SK-N-SH treated with all-trans-retinoic acid at 6 μM for 48 hours (cell line): ENCODE data around the gene TFPT.

Source experiments
- ARNTL ChIP-seq: fragments of 450-650 bp; formaldehyde crosslinking; IDR thresholded peaks from 2 replicates; pipeline ENCODE4 v1.5.0; 2020; ENCODE audit warnings: low read depth, mild to moderate bottlenecking, moderate library complexity, borderline replicate concordance
- CSDC2 ChIP-seq: fragments of 250-450 bp; sonication (Bioruptor Pico); IDR thresholded peaks from 2 replicates; pipeline ENCODE4 v1.5.0; 2020; ENCODE audit warnings: mild to moderate bottlenecking, moderate library complexity
- ZNF70 ChIP-seq: fragments of 450-650 bp; formaldehyde crosslinking; IDR thresholded peaks from 2 replicates; pipeline ENCODE4 v1.5.0; 2020; ENCODE audit warnings: mild to moderate bottlenecking, moderate library complexity
- TF ChIP-seq, protein P1 (sequence below): fragments of 250-450 bp; sonication (Bioruptor Pico); IDR thresholded peaks from 2 replicates; pipeline ENCODE4 v1.5.1; 2020; ENCODE audit warnings: low read depth, mild to moderate bottlenecking, moderate library complexity
- TF ChIP-seq, protein P2 (sequence below): fragments of 250-450 bp; sonication (Bioruptor Pico); IDR thresholded peaks from 2 replicates; pipeline ENCODE4 v1.8.0; 2020; ENCODE audit warnings: mild to moderate bottlenecking, moderate library complexity, borderline replicate concordance
- TF ChIP-seq, protein P3 (sequence below): fragments of 250-450 bp; sonication (Bioruptor Pico); IDR thresholded peaks from 2 replicates; pipeline ENCODE4 v1.5.0; 2020; ENCODE audit warnings: mild to moderate bottlenecking, moderate library complexity

DNA sequence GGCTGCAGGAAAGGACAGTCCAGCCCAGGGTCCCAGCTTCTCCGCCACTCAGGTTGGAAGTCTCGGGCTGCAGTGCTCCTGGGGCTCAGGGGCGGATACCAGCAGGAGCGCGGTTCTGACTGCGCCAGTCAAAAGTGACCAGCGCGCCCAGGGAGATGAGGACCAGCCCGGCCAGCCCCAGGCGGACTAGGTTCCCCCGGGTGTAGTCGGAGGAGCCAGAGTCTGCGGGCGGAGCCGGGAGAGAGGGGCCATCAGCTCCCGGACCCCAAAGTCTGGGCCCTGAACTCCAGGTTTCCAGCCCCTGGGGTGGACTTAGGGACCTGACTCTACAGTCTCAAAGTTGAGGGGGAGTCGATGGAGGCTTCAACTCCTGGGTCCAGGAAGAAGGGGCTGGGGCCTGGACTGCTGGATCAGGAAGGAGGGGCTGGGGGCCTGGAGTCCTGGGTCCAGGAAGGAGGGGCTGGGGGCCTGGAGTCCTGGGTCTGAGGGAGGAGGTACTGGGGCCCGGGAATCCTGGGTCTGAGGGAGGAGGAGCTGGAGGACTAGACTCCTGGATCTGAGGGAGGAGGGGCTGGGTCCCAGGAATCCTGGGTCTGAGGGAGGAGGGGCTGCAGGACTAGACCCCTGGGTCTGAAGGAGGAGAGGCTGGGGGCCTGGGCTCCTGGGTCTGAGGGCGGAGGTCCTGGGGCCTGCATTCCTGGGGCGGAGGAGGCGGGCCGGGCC, 20.2 kb downstream of the TFPT start:
- TF ChIP-seq, protein P1, sequence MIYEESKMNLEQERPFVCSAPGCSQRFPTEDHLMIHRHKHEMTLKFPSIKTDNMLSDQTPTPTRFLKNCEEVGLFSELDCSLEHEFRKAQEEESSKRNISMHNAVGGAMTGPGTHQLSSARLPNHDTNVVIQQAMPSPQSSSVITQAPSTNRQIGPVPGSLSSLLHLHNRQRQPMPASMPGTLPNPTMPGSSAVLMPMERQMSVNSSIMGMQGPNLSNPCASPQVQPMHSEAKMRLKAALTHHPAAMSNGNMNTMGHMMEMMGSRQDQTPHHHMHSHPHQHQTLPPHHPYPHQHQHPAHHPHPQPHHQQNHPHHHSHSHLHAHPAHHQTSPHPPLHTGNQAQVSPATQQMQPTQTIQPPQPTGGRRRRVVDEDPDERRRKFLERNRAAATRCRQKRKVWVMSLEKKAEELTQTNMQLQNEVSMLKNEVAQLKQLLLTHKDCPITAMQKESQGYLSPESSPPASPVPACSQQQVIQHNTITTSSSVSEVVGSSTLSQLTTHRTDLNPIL, result no peak
- TF ChIP-seq, protein P2, sequence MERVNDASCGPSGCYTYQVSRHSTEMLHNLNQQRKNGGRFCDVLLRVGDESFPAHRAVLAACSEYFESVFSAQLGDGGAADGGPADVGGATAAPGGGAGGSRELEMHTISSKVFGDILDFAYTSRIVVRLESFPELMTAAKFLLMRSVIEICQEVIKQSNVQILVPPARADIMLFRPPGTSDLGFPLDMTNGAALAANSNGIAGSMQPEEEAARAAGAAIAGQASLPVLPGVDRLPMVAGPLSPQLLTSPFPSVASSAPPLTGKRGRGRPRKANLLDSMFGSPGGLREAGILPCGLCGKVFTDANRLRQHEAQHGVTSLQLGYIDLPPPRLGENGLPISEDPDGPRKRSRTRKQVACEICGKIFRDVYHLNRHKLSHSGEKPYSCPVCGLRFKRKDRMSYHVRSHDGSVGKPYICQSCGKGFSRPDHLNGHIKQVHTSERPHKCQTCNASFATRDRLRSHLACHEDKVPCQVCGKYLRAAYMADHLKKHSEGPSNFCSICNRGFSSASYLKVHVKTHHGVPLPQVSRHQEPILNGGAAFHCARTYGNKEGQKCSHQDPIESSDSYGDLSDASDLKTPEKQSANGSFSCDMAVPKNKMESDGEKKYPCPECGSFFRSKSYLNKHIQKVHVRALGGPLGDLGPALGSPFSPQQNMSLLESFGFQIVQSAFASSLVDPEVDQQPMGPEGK (CRISPR knock-in tag), result no peak
- TF ChIP-seq ZNF70 (CRISPR knock-in tag) (no peak), ARNTL (CRISPR knock-in tag) (no peak), CSDC2 (CRISPR knock-in tag) (no peak)
- TF ChIP-seq, protein P3, sequence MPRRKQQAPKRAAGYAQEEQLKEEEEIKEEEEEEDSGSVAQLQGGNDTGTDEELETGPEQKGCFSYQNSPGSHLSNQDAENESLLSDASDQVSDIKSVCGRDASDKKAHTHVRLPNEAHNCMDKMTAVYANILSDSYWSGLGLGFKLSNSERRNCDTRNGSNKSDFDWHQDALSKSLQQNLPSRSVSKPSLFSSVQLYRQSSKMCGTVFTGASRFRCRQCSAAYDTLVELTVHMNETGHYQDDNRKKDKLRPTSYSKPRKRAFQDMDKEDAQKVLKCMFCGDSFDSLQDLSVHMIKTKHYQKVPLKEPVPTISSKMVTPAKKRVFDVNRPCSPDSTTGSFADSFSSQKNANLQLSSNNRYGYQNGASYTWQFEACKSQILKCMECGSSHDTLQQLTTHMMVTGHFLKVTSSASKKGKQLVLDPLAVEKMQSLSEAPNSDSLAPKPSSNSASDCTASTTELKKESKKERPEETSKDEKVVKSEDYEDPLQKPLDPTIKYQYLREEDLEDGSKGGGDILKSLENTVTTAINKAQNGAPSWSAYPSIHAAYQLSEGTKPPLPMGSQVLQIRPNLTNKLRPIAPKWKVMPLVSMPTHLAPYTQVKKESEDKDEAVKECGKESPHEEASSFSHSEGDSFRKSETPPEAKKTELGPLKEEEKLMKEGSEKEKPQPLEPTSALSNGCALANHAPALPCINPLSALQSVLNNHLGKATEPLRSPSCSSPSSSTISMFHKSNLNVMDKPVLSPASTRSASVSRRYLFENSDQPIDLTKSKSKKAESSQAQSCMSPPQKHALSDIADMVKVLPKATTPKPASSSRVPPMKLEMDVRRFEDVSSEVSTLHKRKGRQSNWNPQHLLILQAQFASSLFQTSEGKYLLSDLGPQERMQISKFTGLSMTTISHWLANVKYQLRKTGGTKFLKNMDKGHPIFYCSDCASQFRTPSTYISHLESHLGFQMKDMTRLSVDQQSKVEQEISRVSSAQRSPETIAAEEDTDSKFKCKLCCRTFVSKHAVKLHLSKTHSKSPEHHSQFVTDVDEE (CRISPR knock-in tag), result no peak
